ENCODE results near the gene TCEAL7. TPM values are rescaled to one million over a fixed set of nuclear protein-coding genes. Genes with fewer than 3 reads are reported as not detected.

TCEAL7 gene
- total and polyA plus RNA-seq, 2 of the 4 experiments (the other 2 are of a cell fraction) = 6.5 to 15.4 TPM

DNA sequence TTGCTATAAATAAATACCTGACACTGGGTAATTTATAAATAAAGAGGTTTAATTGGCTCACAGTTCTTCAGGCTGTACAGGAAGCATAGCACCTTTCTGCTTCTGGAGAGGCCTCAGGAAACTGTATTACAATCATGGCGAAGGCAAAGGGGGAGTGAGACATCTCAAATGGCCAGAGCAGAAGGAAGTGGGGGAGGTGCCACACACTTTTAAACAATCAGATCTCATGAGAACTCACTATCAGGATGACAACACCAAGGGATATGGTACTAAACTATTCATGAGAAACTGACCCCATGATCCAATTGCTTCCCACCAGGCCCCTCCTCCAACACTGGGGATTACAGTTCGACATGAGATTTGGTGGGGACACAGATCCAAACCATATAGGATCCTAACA, 14.6 kb downstream of the TCEAL7 start:
- Histone ChIP-seq H2BK120ac (ENCODE audit: low read depth, low read length) (no peak overlapping the region), H2AFZ (replicated peaks; ENCODE audit: low read length, poor library complexity) (no peak overlapping the region), H3K4ac (ENCODE audit: low read depth, low read length) (no peak overlapping the region), H3K56ac (ENCODE audit: extremely low read depth, insufficient read depth, low read length) (no peak overlapping the region), H3K9me3 (ENCODE audit: control insufficient read depth, insufficient read depth, low read length) (no peaks in the 10 kb centered on the region), H3K14ac (replicated peaks; ENCODE audit: low read depth, low read length) (no peak overlapping the region), H2BK20ac (ENCODE audit: low read depth, low read length) (no peak overlapping the region), H3K9ac (ENCODE audit: low read depth, low read length) (no peak overlapping the region), H2BK15ac (ENCODE audit: low read depth, low read length) (no peak overlapping the region), H2BK5ac (ENCODE audit: low read depth, low read length, poor library complexity, severe bottlenecking) (no peak overlapping the region), H3K27me3 (ENCODE audit: control insufficient read depth, insufficient read depth, low read length) (peaks cover 6% of the 10 kb centered on the region), H4K5ac (ENCODE audit: low read depth, low read length) (no peak overlapping the region), H3K36me3 (ENCODE audit: control insufficient read depth, insufficient read depth, low read length) (no peaks in the 10 kb centered on the region), H3K9me1 (ENCODE audit: insufficient read depth, low read length) (no peaks in the 10 kb centered on the region), H3K23ac (ENCODE audit: low read depth, low read length) (no peak overlapping the region), H3K18ac (ENCODE audit: low read depth, low read length) (no peak overlapping the region), H2AK9ac (replicated peaks; ENCODE audit: low read depth, low read length, poor library complexity) (no peak overlapping the region), H3K4me2 (ENCODE audit: low read depth, low read length) (no peak overlapping the region), H2AK5ac (ENCODE audit: low read depth, low read length) (no peak overlapping the region), H3K4me1 (ENCODE audit: control insufficient read depth, insufficient read depth, low read length) (peaks cover 2% of the 10 kb centered on the region; the same call in 1 of the 2 replicates), H3K79me1 (ENCODE audit: low read depth in 1 of 2, low read length in 2 of 2) (no peaks in the 10 kb centered on the region), H3K4me3 (ENCODE audit: insufficient read depth, low read depth, low read length) (no peak overlapping the region), H4K20me1 (ENCODE audit: insufficient read depth, low read length) (no peaks in the 10 kb centered on the region), H4K8ac (ENCODE audit: low read depth in 2 of 2, low read length in 2 of 2) (no peak overlapping the region), H4K91ac (ENCODE audit: insufficient read depth, low read depth, low read length) (no peak overlapping the region), H3K27ac (ENCODE audit: insufficient read depth, low read length) (no peak overlapping the region)
- in situ Hi-C loops (cut with MboI; ENCODE audit: low sequenced_read_pairs) (loop anchor here (5.0 kb wide), 1 partner anchor 118 kb away; no protein-coding TSS in a partner anchor), dilution Hi-C loops (cut with HindIII; ENCODE audit: low sequenced_read_pairs, unreplicated experiment) (no loop called here), intact Hi-C loops (cut with micrococcal nuclease) (loop anchor here (5.0 kb wide), 1 partner anchor 132 kb away; no protein-coding TSS in a partner anchor)
- WGBS, 2 experiments (ENCODE audit: extremely low coverage in 2 of 2, insufficient read length in 1 of 2) = no CpG with 5 or more reads among the region's 2 CpGs
- CTCF ChIA-PET = no interaction called here
- ATAC-seq (ENCODE audit: low read depth) (no peak), DNase-seq (no peak)
- no TSS peak for BruUV-seq (replicated peaks)
- TF ChIP-seq SMC3 (IDR thresholded peaks at IDR 0.05; ENCODE audit: low read depth, low read length) = no peak
- TF ChIP-seq, protein P1, sequence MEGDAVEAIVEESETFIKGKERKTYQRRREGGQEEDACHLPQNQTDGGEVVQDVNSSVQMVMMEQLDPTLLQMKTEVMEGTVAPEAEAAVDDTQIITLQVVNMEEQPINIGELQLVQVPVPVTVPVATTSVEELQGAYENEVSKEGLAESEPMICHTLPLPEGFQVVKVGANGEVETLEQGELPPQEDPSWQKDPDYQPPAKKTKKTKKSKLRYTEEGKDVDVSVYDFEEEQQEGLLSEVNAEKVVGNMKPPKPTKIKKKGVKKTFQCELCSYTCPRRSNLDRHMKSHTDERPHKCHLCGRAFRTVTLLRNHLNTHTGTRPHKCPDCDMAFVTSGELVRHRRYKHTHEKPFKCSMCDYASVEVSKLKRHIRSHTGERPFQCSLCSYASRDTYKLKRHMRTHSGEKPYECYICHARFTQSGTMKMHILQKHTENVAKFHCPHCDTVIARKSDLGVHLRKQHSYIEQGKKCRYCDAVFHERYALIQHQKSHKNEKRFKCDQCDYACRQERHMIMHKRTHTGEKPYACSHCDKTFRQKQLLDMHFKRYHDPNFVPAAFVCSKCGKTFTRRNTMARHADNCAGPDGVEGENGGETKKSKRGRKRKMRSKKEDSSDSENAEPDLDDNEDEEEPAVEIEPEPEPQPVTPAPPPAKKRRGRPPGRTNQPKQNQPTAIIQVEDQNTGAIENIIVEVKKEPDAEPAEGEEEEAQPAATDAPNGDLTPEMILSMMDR (conservative IDR thresholded peaks at IDR 0.05; ENCODE audit: low read depth, low read length) = no peak
- TF ChIP-seq CEBPB (IDR thresholded peaks at IDR 0.05; ENCODE audit: low read depth, low read length) = no peak
- TF ChIP-seq, protein P2, sequence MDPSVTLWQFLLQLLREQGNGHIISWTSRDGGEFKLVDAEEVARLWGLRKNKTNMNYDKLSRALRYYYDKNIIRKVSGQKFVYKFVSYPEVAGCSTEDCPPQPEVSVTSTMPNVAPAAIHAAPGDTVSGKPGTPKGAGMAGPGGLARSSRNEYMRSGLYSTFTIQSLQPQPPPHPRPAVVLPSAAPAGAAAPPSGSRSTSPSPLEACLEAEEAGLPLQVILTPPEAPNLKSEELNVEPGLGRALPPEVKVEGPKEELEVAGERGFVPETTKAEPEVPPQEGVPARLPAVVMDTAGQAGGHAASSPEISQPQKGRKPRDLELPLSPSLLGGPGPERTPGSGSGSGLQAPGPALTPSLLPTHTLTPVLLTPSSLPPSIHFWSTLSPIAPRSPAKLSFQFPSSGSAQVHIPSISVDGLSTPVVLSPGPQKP (IDR thresholded peaks at IDR 0.05; ENCODE audit: borderline replicate concordance, low read depth, low read length) = no peak
- TF ChIP-seq RFX5 (IDR thresholded peaks at IDR 0.05; ENCODE audit: low read depth, low read length) = no peak
- no peak for TF ChIP-seq NFE2L2 (IDR thresholded peaks at IDR 0.05; ENCODE audit: low read depth, low read length)
- POLR2A ChIA-PET (ENCODE audit: unreplicated experiment) = no interaction called here

All from IMR-90 (cell line).